T-helper 17 cell (primary cell): Measurements from ENCODE around the gene LMO1. TPM values are rescaled to one million over a fixed set of nuclear protein-coding genes. Genes with fewer than 3 reads are reported as not detected.

Experiments
- ATAC-seq: fragments of 150-1000 bp; cut with Tn5 transposase; 2 replicates; pipeline ENCODE4 v1.10.0; 2021; ENCODE audit warnings: mild to moderate bottlenecking, moderate library complexity
- DNase-seq, 3 donors: peaks; one replicate each; pipeline versions ENCODE4 v3.0.0 to v3.0.0-alpha.2; 2020 to 2021
- H3K9me3 ChIP-seq: one replicate; pipeline ENCODE4 v1.7.0; 2013; ENCODE audit warnings: low read length, mild to moderate bottlenecking; ENCODE audit not compliant: control insufficient read depth, poor library complexity, severe bottlenecking
- H3K27ac Mint-ChIP-seq: one replicate; pipeline ENCODE4 v1.8.0; 2022; ENCODE audit warnings: mild to moderate bottlenecking, moderate library complexity, mixed read lengths
- H3K27me3 Mint-ChIP-seq: one replicate; pipeline ENCODE4 v1.8.0; 2022; ENCODE audit warnings: mixed read lengths
- H3K36me3 Mint-ChIP-seq: one replicate; pipeline ENCODE4 v1.8.0; 2022; ENCODE audit warnings: low read depth, mixed read lengths
- H3K4me1 Mint-ChIP-seq: one replicate; pipeline ENCODE4 v1.8.0; 2022; ENCODE audit warnings: mild to moderate bottlenecking, mixed read lengths
- H3K4me3 Mint-ChIP-seq: one replicate; pipeline ENCODE4 v1.8.0; 2022; ENCODE audit warnings: mild to moderate bottlenecking, moderate library complexity, mixed read lengths
- total RNA-seq, 4 donors: library from RNA in 2 of 4; stranded (reverse) in 2 of 4; gene quantifications; one replicate each; pipeline ENCODE4 v1.2.3 and lab custom pipeline; 2022 to 2026

Gene LMO1
- total RNA-seq, 2 donors from 2014 or later, result not detected

GRCh38 chr11:8220261-8221045, 43.2 kb downstream of the LMO1 start:
- DNase-seq (no peak), ATAC-seq (no peak)
- Mint-ChIP-seq H3K36me3 (no peaks in the 10 kb centered on the region), H3K4me1 (peaks cover 3% of the 10 kb centered on the region), H3K27ac (peak overlapping the region; percentile 39), H3K4me3 (no peak overlapping the region), H3K27me3 (peaks cover 32% of the 10 kb centered on the region)
- no peaks in the 10 kb centered on the region for H3K9me3 ChIP-seq

GRCh38 chr11:8219257-8220021, 44.2 kb downstream of the LMO1 start:
- peak; percentile 35 for ATAC-seq
- H3K4me1 Mint-ChIP-seq, result peaks cover 2% of the 10 kb centered on the region

GRCh38 chr11:8218840-8219239, 44.8 kb downstream of the LMO1 start:
- Mint-ChIP-seq H3K27me3 (peaks cover 37% of the 10 kb centered on the region), H3K4me3 (no peak overlapping the region), H3K36me3 (no peaks in the 10 kb centered on the region), H3K4me1 (no peaks in the 10 kb centered on the region), H3K27ac (no peak overlapping the region)
- H3K9me3 ChIP-seq, result no peaks in the 10 kb centered on the region
- no peak for ATAC-seq
- DNase-seq, result no peak

More at GRCh38 chr11:8219257-8220021, 44.2 kb downstream of the LMO1 start:
- Mint-ChIP-seq H3K27me3 (peaks cover 40% of the 10 kb centered on the region), H3K27ac (peak overlapping the region; percentile 39), H3K36me3 (no peaks in the 10 kb centered on the region), H3K4me3 (no peak overlapping the region)
- DNase-seq, result no peak
- H3K9me3 ChIP-seq, result no peaks in the 10 kb centered on the region

- no peaks in the 10 kb centered on the region for H3K9me3 ChIP-seq
- peaks cover 33% of the 10 kb centered on the region for H3K27me3 Mint-ChIP-seq
- no peak overlapping the region for H3K4me3 Mint-ChIP-seq
- H3K4me1 Mint-ChIP-seq, result no peaks in the 10 kb centered on the region
- DNase-seq, result no peak
- no peak overlapping the region for H3K27ac Mint-ChIP-seq
- ATAC-seq, result no peak
- no peaks in the 10 kb centered on the region for H3K36me3 Mint-ChIP-seq
These were observed 45.3 kb downstream of the LMO1 start for GRCh38 chr11:8218409-8218808.

- ATAC-seq, result no peak
- Mint-ChIP-seq H3K27ac (no peak overlapping the region), H3K4me1 (no peaks in the 10 kb centered on the region), H3K27me3 (peaks cover 33% of the 10 kb centered on the region), H3K4me3 (no peak overlapping the region), H3K36me3 (no peaks in the 10 kb centered on the region)
- DNase-seq, result no peak
- H3K9me3 ChIP-seq, result no peaks in the 10 kb centered on the region
These were observed 45.8 kb downstream of the LMO1 start for GRCh38 chr11:8217926-8218325.

GRCh38 chr11:8217136-8217535, 46.5 kb downstream of the LMO1 start:
- ATAC-seq (no peak), DNase-seq (no peak)
- Mint-ChIP-seq H3K36me3 (no peaks in the 10 kb centered on the region), H3K27me3 (peaks cover 28% of the 10 kb centered on the region), H3K4me1 (no peaks in the 10 kb centered on the region), H3K27ac (no peak overlapping the region), H3K4me3 (no peak overlapping the region)
- H3K9me3 ChIP-seq, result no peaks in the 10 kb centered on the region

- Mint-ChIP-seq H3K27ac (no peak overlapping the region), H3K4me1 (no peaks in the 10 kb centered on the region), H3K27me3 (peaks cover 36% of the 10 kb centered on the region), H3K36me3 (no peaks in the 10 kb centered on the region), H3K4me3 (no peak overlapping the region)
- ATAC-seq, result no peak
- DNase-seq, result no peak
- H3K9me3 ChIP-seq, result no peaks in the 10 kb centered on the region
These were observed 50.3 kb downstream of the LMO1 start for GRCh38 chr11:8213376-8213775.

GRCh38 chr11:8209208-8209807, 54.4 kb downstream of the LMO1 start:
- DNase-seq (no peak), ATAC-seq (no peak)
- Mint-ChIP-seq H3K36me3 (no peaks in the 10 kb centered on the region), H3K4me3 (no peak overlapping the region), H3K27me3 (peaks cover 58% of the 10 kb centered on the region), H3K27ac (no peak overlapping the region), H3K4me1 (peaks cover 4% of the 10 kb centered on the region)
- H3K9me3 ChIP-seq, result no peaks in the 10 kb centered on the region

- H3K27me3 Mint-ChIP-seq, result peaks cover 73% of the 10 kb centered on the region
- peaks cover 4% of the 10 kb centered on the region for H3K4me1 Mint-ChIP-seq
- no peaks in the 10 kb centered on the region for H3K9me3 ChIP-seq
- ATAC-seq (no peak), DNase-seq (no peak)
- peak overlapping the region; percentile 28 for H3K4me3 Mint-ChIP-seq
- no peaks in the 10 kb centered on the region for H3K36me3 Mint-ChIP-seq
- H3K27ac Mint-ChIP-seq, result no peak overlapping the region
These were observed 56.3 kb downstream of the LMO1 start for GRCh38 chr11:8207080-8208000.

GRCh38 chr11:8206251-8207079, 57.2 kb downstream of the LMO1 start:
- Mint-ChIP-seq H3K4me3 (peak overlapping the region; percentile 41), H3K4me1 (peaks cover 4% of the 10 kb centered on the region), H3K36me3 (no peaks in the 10 kb centered on the region), H3K27me3 (peaks cover 81% of the 10 kb centered on the region), H3K27ac (no peak overlapping the region)
- DNase-seq (no peak), ATAC-seq (peak; percentile 29)
- H3K9me3 ChIP-seq, result no peaks in the 10 kb centered on the region

GRCh38 chr11:8205566-8205965, 58.1 kb downstream of the LMO1 start:
- no peak for DNase-seq
- Mint-ChIP-seq H3K4me1 (peaks cover 4% of the 10 kb centered on the region), H3K27me3 (peaks cover 81% of the 10 kb centered on the region), H3K36me3 (no peaks in the 10 kb centered on the region), H3K27ac (no peak overlapping the region), H3K4me3 (no peak overlapping the region)
- no peaks in the 10 kb centered on the region for H3K9me3 ChIP-seq
- ATAC-seq, result no peak

- Mint-ChIP-seq H3K4me1 (peaks cover 4% of the 10 kb centered on the region), H3K36me3 (no peaks in the 10 kb centered on the region), H3K27ac (no peak overlapping the region), H3K4me3 (no peak overlapping the region), H3K27me3 (peaks cover 85% of the 10 kb centered on the region)
- ATAC-seq, result no peak
- no peaks in the 10 kb centered on the region for H3K9me3 ChIP-seq
- no peak for DNase-seq
These were observed 59.1 kb downstream of the LMO1 start for GRCh38 chr11:8204596-8204995.
